GM12875 (cell line): ENCODE results near the gene SH3BP4.

Source experiments
- H3K4me3 ChIP-seq: one replicate; pipeline ENCODE4 v1.5.1; 2011; ENCODE audit warnings: low read depth, low read length, control low read depth
- CTCF ChIP-seq: IDR thresholded peaks from 2 replicates; pipeline ENCODE4 v1.5.1; 2011; ENCODE audit warnings: low read depth, mild to moderate bottlenecking, control low read depth, inconsistent platforms, low read length, moderate library complexity, borderline replicate concordance; ENCODE audit not compliant: insufficient read depth

The SH3BP4 gene

GRCh38 chr2:234940527-234940926, 11.3 kb upstream of the SH3BP4 start:
- no peak for TF ChIP-seq CTCF
- no peak overlapping the region for H3K4me3 ChIP-seq

- TF ChIP-seq CTCF, result no peak
- H3K4me3 ChIP-seq, result no peak overlapping the region
Measured at GRCh38 chr2:234945339-234945873, 6.4 kb upstream of the SH3BP4 start.

- no peak for TF ChIP-seq CTCF
- H3K4me3 ChIP-seq, result no peak overlapping the region
Measured at GRCh38 chr2:234947556-234947955, 4.3 kb upstream of the SH3BP4 start.

DNA sequence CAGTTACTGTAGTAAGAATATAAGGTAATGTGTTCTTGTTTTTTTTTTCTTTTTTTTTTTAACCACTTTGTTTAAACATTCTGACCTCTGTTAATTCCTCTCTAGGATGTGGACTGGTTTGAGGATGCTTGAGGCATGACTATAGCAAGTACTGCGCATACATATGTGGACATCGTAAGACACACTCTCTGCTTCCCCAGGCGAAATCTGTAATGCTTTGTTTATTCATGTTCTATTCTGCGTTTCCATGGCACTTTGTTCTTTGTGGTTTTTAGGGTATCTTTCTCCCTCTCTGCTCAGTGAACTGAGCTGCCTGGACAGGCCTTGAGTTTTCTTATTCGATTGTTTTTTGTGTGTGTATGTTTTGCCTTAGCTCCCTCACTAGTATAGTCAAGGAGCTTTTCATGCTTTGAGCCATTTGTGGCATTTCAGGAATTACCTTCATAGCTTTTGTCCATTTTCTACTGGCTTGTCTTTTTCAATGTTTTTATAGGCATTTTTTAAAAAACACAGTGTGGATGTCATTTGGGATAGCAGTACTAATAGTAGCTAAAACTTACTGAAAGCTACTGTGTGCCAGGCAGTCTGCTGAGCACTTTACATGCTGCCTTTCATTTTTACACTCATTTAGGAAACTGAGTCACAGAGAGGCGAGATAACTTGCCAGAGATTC, 1.9 kb upstream of the SH3BP4 start:
- TF ChIP-seq CTCF, result no peak
- no peak overlapping the region for H3K4me3 ChIP-seq

- H3K4me3 ChIP-seq, result no peak overlapping the region
- no peak for TF ChIP-seq CTCF
Measured at GRCh38 chr2:234950435-234950729, 1.4 kb upstream of the SH3BP4 start.

GRCh38 chr2:234950730-234951663, 820 bp upstream of the SH3BP4 start:
- TF ChIP-seq CTCF, result no peak
- no peak overlapping the region for H3K4me3 ChIP-seq
